ENCODE measurements around the gene COL9A1.

Gene COL9A1

GRCh38 chr6:70216767-70217166 lies 86.1 kb downstream of the COL9A1 start:
- Histone ChIP-seq H3K4me2 (ENCODE audit: low read depth, low read length) (no peak overlapping the region), H3K9me3 (replicated peaks; ENCODE audit: insufficient read depth, low read length) (no peaks in the 10 kb centered on the region), H3K4me3 (ENCODE audit: low read length) (no peak overlapping the region), H3F3A (ENCODE audit: insufficient read depth, low read length) (no peaks in the 10 kb centered on the region), H3K4me1 (ENCODE audit: low read length) (no peaks in the 10 kb centered on the region), H3K27me3 (replicated peaks; ENCODE audit: insufficient read depth, low read length) (no peaks in the 10 kb centered on the region), H4K20me1 (ENCODE audit: insufficient read depth, low read length) (no peaks in the 10 kb centered on the region), H3K79me2 (ENCODE audit: low read length) (no peaks in the 10 kb centered on the region), H3K9ac (ENCODE audit: low read length) (no peak overlapping the region), H3K27ac (ENCODE audit: low read length) (no peak overlapping the region), H2AFZ (ENCODE audit: low read length) (no peak overlapping the region), H3K9me2 (replicated peaks; ENCODE audit: insufficient read depth, low read length) (no peaks in the 10 kb centered on the region), H3K36me3 (replicated peaks; ENCODE audit: insufficient read depth, low read length) (no peaks in the 10 kb centered on the region)
- DNase-seq, result no peak
- TF ChIP-seq EZH2phosphoT487 (IDR thresholded peaks at IDR 0.05; ENCODE audit: low read length) (no peak), CTCF (IDR thresholded peaks at IDR 0.05; ENCODE audit: low read length) (no peak), EZH2 (optimal IDR thresholded peaks at IDR 0.05; ENCODE audit: low read depth, low read length) (no peak)

GRCh38 chr6:70215460-70216108 lies 87.3 kb downstream of the COL9A1 start:
- DNase-seq, result no peak
- H3K9ac ChIP-seq (ENCODE audit: low read length), result no peak overlapping the region
- no peak overlapping the region for H3K27ac ChIP-seq (ENCODE audit: low read length)
- no peak overlapping the region for H2AFZ ChIP-seq (ENCODE audit: low read length)
- H3K4me1 ChIP-seq (ENCODE audit: low read length), result no peaks in the 10 kb centered on the region
- H3K4me3 ChIP-seq (ENCODE audit: low read length), result no peak overlapping the region
- TF ChIP-seq EZH2 (optimal IDR thresholded peaks at IDR 0.05; ENCODE audit: low read depth, low read length), result no peak
- TF ChIP-seq EZH2phosphoT487 (IDR thresholded peaks at IDR 0.05; ENCODE audit: low read length), result no peak
- TF ChIP-seq CTCF (IDR thresholded peaks at IDR 0.05; ENCODE audit: low read length), result no peak
- H3K9me3 ChIP-seq (replicated peaks; ENCODE audit: insufficient read depth, low read length), result no peaks in the 10 kb centered on the region
- no peaks in the 10 kb centered on the region for H3K9me2 ChIP-seq (replicated peaks; ENCODE audit: insufficient read depth, low read length)
- no peaks in the 10 kb centered on the region for H3K27me3 ChIP-seq (replicated peaks; ENCODE audit: insufficient read depth, low read length)
- H3K36me3 ChIP-seq (replicated peaks; ENCODE audit: insufficient read depth, low read length), result no peaks in the 10 kb centered on the region
- H3F3A ChIP-seq (ENCODE audit: insufficient read depth, low read length), result no peaks in the 10 kb centered on the region
- H4K20me1 ChIP-seq (ENCODE audit: insufficient read depth, low read length), result no peaks in the 10 kb centered on the region
- no peaks in the 10 kb centered on the region for H3K79me2 ChIP-seq (ENCODE audit: low read length)
- H3K4me2 ChIP-seq (ENCODE audit: low read depth, low read length), result no peak overlapping the region

- no peak overlapping the region for H3K4me3 ChIP-seq (ENCODE audit: low read length)
- DNase-seq, result no peak
- H3K4me1 ChIP-seq (ENCODE audit: low read length), result no peaks in the 10 kb centered on the region
- TF ChIP-seq EZH2phosphoT487 (IDR thresholded peaks at IDR 0.05; ENCODE audit: low read length) (no peak), CTCF (IDR thresholded peaks at IDR 0.05; ENCODE audit: low read length) (no peak; the same call in 1 of the 2 replicates), EZH2 (optimal IDR thresholded peaks at IDR 0.05; ENCODE audit: low read depth, low read length) (no peak)
- no peaks in the 10 kb centered on the region for H3K9me2 ChIP-seq (replicated peaks; ENCODE audit: insufficient read depth, low read length)
- H3K36me3 ChIP-seq (replicated peaks; ENCODE audit: insufficient read depth, low read length), result no peaks in the 10 kb centered on the region
- no peaks in the 10 kb centered on the region for H3K9me3 ChIP-seq (replicated peaks; ENCODE audit: insufficient read depth, low read length)
- H3F3A ChIP-seq (ENCODE audit: insufficient read depth, low read length), result no peaks in the 10 kb centered on the region
- no peak overlapping the region for H3K9ac ChIP-seq (ENCODE audit: low read length)
- no peak overlapping the region for H2AFZ ChIP-seq (ENCODE audit: low read length)
- H4K20me1 ChIP-seq (ENCODE audit: insufficient read depth, low read length), result no peaks in the 10 kb centered on the region
- no peak overlapping the region for H3K4me2 ChIP-seq (ENCODE audit: low read depth, low read length)
- H3K27ac ChIP-seq (ENCODE audit: low read length), result no peak overlapping the region
- H3K27me3 ChIP-seq (replicated peaks; ENCODE audit: insufficient read depth, low read length), result no peaks in the 10 kb centered on the region
- H3K79me2 ChIP-seq (ENCODE audit: low read length), result no peaks in the 10 kb centered on the region
These were observed 92.4 kb downstream of the COL9A1 start for GRCh38 chr6:70210462-70210861.
